BE2C (cell line): Measurements from ENCODE around the gene PLIN5.

Source experiments
- DNase-seq: peaks from one replicate; pipeline ENCODE4 v3.0.0-alpha.2; 2020
- H3K27me3 ChIP-seq: fragments of 250-450 bp; sonication (Bioruptor Pico); 2 replicates; pipeline ENCODE4 v1.5.1; 2020; ENCODE audit warnings: mild to moderate bottlenecking
- H3K36me3 ChIP-seq: fragments of 250-450 bp; sonication (Bioruptor Pico); 2 replicates; pipeline ENCODE4 v1.5.1; 2020; ENCODE audit warnings: mild to moderate bottlenecking
- H3K4me1 ChIP-seq: fragments of 250-450 bp; sonication (Bioruptor Pico); 2 replicates; pipeline ENCODE4 v1.5.1; 2020
- H3K4me3 ChIP-seq: 2 replicates; pipeline ENCODE4 v1.5.1; 2011; ENCODE audit warnings: low read depth, low read length
- H3K9me3 ChIP-seq: fragments of 250-450 bp; sonication (Bioruptor Pico); 2 replicates; pipeline ENCODE4 v1.5.1; 2020
- TF ChIP-seq, protein P1 (sequence below): IDR thresholded peaks from 2 replicates; pipeline ENCODE4 v1.5.1; 2012; ENCODE audit warnings: mild to moderate bottlenecking, low read depth, low read length

PLIN5 gene

DNA sequence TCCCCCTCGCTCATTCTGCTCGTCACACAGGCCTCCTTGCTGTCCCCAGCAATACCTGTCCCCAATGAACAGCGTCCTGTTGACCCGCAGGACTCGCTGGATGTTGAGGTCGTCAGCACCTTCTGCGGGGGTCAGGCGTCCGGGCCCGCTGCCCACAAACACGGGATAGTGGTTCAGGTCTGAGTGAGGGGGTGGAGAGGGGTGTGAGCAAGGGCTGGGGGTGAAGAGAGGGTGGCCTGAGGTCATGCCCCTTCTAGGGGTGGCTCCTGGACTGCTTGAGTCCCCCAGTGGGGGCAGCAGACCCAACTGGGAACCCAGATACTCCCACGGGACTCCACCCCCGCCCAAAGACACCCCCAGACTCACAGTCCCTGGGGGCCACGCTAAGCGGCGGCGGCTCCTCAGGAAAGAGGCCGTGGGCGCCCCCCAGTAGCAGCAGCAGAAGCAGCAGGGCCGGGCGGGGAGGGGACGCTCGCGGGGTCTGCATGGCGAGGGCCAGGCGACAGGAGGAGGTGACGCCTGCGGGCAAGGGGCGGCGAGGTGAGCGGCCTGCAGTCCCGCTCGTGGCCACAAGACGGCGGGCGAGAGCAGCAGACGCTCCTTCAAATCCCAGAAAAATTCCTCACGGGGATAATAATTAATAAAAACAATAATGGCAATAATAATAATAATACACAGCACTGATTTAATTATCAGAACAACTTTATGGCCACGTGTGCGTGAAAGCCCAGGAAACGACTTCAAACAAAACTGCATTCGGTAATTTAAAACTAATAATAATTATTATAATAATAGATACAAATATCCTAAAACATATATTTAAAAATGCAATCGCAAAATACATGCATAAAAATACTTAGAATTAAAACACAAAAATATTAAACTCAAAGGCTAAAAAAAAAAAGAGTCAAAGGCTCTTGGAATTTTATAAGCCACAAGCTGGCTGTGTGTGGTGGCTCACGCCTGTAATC lies 23.2 kb upstream of the PLIN5 start:
- no peak overlapping the region for H3K4me3 ChIP-seq

DNA sequence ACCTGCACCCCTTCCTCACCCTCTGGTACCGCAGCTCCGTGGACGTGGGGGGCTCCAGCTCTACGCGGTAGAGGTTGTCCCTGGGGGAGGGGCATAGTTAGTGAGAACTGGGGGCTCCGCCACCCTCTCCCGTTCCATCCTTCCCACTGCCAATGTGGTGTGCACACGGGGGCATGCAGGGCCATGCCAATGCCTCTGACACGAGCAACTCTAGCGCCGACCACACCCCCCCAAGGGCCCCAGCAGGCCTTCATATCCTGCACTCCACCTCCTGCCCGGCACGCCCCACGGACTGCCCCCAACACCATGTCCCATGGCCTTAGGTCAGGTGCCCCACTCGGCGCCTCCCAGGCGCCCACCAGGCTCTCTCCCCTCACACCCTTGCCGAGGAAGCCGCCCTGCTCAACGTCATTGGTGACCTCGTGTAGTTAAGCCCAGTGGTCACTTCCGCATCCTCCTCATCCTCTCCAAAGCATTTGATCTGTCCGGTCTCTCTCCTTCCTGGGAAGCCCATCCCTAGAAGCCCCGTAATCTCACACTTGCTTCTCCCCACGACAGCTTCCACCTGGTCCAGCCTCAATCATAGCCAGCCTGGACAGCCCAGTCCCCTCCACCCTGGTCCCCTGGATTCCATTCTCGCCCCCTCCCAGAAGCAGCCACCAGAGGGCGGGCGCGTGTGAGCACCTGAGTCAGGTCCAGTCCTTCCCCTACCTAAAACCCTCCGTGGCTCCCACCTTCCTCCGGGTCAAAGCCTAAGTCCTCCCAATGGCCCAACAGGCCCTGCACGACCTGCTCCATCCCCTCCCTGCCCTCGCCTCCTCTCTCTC lies 22.3 kb upstream of the PLIN5 start:
- no peak for DNase-seq
- H3K9me3 ChIP-seq, result no peaks in the 10 kb centered on the region; the same call in 1 of the 2 replicates
- H3K36me3 ChIP-seq, result no peaks in the 10 kb centered on the region
- peaks cover 3% of the 10 kb centered on the region for H3K4me1 ChIP-seq
- TF ChIP-seq, protein P1, sequence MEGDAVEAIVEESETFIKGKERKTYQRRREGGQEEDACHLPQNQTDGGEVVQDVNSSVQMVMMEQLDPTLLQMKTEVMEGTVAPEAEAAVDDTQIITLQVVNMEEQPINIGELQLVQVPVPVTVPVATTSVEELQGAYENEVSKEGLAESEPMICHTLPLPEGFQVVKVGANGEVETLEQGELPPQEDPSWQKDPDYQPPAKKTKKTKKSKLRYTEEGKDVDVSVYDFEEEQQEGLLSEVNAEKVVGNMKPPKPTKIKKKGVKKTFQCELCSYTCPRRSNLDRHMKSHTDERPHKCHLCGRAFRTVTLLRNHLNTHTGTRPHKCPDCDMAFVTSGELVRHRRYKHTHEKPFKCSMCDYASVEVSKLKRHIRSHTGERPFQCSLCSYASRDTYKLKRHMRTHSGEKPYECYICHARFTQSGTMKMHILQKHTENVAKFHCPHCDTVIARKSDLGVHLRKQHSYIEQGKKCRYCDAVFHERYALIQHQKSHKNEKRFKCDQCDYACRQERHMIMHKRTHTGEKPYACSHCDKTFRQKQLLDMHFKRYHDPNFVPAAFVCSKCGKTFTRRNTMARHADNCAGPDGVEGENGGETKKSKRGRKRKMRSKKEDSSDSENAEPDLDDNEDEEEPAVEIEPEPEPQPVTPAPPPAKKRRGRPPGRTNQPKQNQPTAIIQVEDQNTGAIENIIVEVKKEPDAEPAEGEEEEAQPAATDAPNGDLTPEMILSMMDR, result peak; percentile 36
- H3K27me3 ChIP-seq, result no peaks in the 10 kb centered on the region
- H3K4me3 ChIP-seq, result no peak overlapping the region

More for the DNA sequence above, 23.2 kb upstream of the PLIN5 start:
- Histone ChIP-seq H3K9me3 (no peaks in the 10 kb centered on the region; the same call in 1 of the 2 replicates), H3K4me1 (peaks cover 3% of the 10 kb centered on the region), H3K36me3 (no peaks in the 10 kb centered on the region), H3K27me3 (no peaks in the 10 kb centered on the region)
- peak; percentile 64 for DNase-seq
- TF ChIP-seq, protein P1, result peak; percentile 91

DNA sequence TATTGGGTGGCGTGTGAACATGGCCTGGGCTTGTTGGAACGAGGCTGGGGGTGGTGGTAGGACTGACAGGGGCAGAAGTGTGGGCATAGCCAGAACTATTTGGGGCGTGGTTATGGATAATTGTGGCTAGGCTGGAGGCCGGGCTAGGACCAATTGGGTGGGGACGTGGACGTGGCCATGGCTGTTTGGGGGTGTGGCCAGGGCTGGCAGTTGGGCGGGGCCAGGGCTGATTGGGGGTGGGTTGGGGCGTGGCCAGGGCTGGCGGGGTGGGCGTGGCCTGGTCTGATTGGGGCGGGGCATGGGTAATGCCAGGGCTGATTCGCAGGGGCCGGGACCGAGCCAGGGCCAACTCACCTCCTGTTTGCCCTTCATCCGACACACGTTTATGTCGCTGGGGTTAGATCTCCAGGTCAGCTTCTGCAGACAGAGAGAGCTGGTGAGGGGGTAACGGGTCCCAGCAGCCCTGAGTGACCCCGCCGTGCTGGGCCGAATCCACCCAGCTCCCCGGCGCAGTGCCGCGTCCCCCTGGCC lies 21.6 kb upstream of the PLIN5 start:
- peaks cover 3% of the 10 kb centered on the region; the same call in 1 of the 2 replicates for H3K9me3 ChIP-seq
- no peaks in the 10 kb centered on the region for H3K36me3 ChIP-seq
- H3K4me1 ChIP-seq, result peaks cover 3% of the 10 kb centered on the region
- H3K4me3 ChIP-seq, result no peak overlapping the region
- DNase-seq, result peak; percentile 87
- TF ChIP-seq, protein P1, result no peak
- H3K27me3 ChIP-seq, result no peaks in the 10 kb centered on the region

DNA sequence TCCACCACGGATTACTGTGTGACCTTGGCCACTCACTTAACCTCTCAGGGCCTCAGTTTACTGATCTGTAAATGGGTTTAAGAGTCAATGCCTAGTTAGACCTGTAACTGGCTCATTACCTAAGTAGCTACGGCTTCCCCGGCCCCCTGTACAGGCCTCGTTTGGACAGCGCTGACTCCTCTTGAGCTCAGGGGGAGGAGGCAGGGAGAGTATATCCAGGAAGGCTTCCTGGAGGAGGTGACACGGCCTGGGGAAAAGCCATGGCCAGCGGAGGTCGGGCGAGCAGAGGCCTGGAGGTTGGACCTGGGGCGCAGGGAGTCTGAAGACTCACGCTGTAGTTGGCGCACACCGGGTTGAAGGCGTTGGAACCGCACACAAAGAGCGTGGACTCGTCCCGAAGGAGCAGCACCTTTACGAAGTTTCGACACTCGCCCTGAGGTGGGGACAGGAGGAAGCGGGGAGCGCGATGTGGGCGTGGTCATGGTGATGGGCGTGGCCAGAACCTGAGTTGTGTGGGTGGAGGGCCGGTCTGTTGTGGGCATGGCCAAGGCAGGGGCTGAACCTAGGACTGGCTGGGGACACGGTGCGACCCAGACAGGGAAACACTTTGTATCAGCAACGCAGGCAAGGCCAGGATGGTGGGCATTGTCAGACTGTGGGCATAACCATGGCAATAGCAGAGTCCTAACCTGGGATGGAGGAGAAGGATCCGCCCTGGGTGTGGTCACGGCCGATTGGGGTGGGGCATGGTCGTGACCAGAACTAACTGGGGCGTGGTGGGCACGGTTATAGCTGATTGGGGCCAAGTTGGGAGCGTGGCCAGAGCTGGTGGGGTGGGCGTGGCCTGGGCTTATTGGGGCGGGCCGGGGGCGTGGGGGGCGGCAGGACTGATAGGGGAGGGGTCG lies 20.9 kb upstream of the PLIN5 start:
- H3K9me3 ChIP-seq, result peaks cover 3% of the 10 kb centered on the region; the same call in 1 of the 2 replicates
- no peak overlapping the region for H3K4me3 ChIP-seq
- no peaks in the 10 kb centered on the region for H3K27me3 ChIP-seq
- DNase-seq, result peak; percentile 56
- H3K4me1 ChIP-seq, result peaks cover 3% of the 10 kb centered on the region
- no peaks in the 10 kb centered on the region for H3K36me3 ChIP-seq
- TF ChIP-seq, protein P1, result no peak

DNA sequence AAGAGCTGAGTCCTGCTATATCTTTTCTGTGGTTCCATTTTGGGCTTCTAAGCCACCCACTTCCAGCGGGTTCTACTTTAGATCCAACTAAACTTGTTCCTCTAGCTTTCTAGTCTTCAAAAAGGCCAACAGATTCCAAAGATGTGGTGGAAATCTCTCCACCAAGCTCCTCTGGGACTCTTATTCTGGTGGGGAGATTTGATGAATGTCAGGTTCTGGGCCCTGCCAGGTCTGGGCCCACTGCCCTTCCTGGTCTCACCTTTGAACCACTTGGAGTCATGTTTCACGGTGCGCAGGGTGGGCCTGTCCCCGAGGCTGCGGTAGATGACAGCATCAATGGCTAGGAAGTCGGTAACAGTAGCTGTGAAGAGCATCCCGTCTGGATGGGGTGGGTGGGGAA lies 19.7 kb upstream of the PLIN5 start:
- no peaks in the 10 kb centered on the region for H3K36me3 ChIP-seq
- no peak for DNase-seq
- H3K9me3 ChIP-seq, result peaks cover 3% of the 10 kb centered on the region; the same call in 1 of the 2 replicates
- no peak overlapping the region for H3K4me3 ChIP-seq
- TF ChIP-seq, protein P1, result no peak
- no peaks in the 10 kb centered on the region for H3K27me3 ChIP-seq
- H3K4me1 ChIP-seq, result peaks cover 3% of the 10 kb centered on the region
